Transverse colon (tissue), 4 donors: Measurements from ENCODE around the gene LDAF1.
"Not testable (repeated sequence)": the region's sequence is repeated elsewhere in the genome, so short reads cannot be mapped to it uniquely, and the experiment has no call there.

ENCODE experiments used
- EP300 ChIP-seq: sonication (generic); formaldehyde crosslinking; IDR thresholded peaks from one replicate; pipeline ENCODE4 v1.6.1; 2017; ENCODE audit warnings: antibody characterized with exemption, low read depth
- POLR2A ChIP-seq: fragments of 450-650 bp; IDR thresholded peaks from one replicate; pipeline ENCODE4 v1.6.1; 2016; ENCODE audit warnings: antibody characterized with exemption, mild to moderate bottlenecking, moderate library complexity
- POLR2AphosphoS5 ChIP-seq, 3 donors: sonication (generic); formaldehyde crosslinking; IDR thresholded peaks; one replicate each; pipeline ENCODE4 v1.6.1; 2016; ENCODE audit warnings: antibody characterized with exemption in 3 of 3
- TF ChIP-seq, protein P1 (sequence below), 5 experiments: fragments of 200-600 bp in 3 of 5; fragments of 450-650 bp in 2 of 5; sonication (generic) in 3 of 5; IDR thresholded peaks; 1 replicate in 2 of 5; 2 replicates in 3 of 5; pipeline ENCODE4 v1.5.1; 2016 to 2017; ENCODE audit warnings: antibody characterized with exemption in 5 of 5, inconsistent platforms in 3 of 5, mild to moderate bottlenecking in 2 of 5, moderate library complexity in 1 of 5

DNA sequence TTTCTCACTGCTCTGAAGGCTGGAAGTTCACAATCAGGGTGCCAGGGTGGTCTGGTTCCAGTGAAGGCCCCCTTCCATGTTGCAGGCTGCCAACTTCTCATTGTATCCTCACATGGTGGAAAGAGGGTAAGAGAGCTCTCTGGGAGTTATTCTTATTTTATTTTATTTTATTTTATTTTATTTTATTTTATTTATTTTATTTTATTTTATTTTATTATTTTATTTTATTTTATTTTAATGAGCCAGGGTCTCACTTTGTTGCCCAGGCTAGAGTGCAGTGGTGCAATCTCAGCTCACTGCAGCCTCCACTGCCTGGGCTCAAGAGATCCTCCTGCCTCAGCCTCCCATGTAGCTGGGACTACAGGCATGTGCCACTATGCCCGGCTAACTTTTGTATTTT, 2.5 kb upstream of the LDAF1 start:
- TF ChIP-seq, protein P1, sequence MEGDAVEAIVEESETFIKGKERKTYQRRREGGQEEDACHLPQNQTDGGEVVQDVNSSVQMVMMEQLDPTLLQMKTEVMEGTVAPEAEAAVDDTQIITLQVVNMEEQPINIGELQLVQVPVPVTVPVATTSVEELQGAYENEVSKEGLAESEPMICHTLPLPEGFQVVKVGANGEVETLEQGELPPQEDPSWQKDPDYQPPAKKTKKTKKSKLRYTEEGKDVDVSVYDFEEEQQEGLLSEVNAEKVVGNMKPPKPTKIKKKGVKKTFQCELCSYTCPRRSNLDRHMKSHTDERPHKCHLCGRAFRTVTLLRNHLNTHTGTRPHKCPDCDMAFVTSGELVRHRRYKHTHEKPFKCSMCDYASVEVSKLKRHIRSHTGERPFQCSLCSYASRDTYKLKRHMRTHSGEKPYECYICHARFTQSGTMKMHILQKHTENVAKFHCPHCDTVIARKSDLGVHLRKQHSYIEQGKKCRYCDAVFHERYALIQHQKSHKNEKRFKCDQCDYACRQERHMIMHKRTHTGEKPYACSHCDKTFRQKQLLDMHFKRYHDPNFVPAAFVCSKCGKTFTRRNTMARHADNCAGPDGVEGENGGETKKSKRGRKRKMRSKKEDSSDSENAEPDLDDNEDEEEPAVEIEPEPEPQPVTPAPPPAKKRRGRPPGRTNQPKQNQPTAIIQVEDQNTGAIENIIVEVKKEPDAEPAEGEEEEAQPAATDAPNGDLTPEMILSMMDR (IDR thresholded peaks at IDR 0.05) = not testable (repeated sequence)
- not testable (repeated sequence) for TF ChIP-seq POLR2A; POLR2AphosphoS5 (IDR thresholded peaks at IDR 0.05); EP300
